BE2C (cell line): ENCODE data around the gene NACC2.
A peak's percentile ranks its signal among the peaks of the same experiment; 100 is the strongest.
"Not testable (repeated sequence)": the region's sequence is repeated elsewhere in the genome, so short reads cannot be mapped to it uniquely, and the experiment has no call there.

Source experiments
- DNase-seq: peaks from one replicate; pipeline ENCODE4 v3.0.0-alpha.2; 2020
- H3K27me3 ChIP-seq: fragments of 250-450 bp; sonication (Bioruptor Pico); 2 replicates; pipeline ENCODE4 v1.5.1; 2020; ENCODE audit warnings: mild to moderate bottlenecking
- H3K36me3 ChIP-seq: fragments of 250-450 bp; sonication (Bioruptor Pico); 2 replicates; pipeline ENCODE4 v1.5.1; 2020; ENCODE audit warnings: mild to moderate bottlenecking
- H3K4me1 ChIP-seq: fragments of 250-450 bp; sonication (Bioruptor Pico); 2 replicates; pipeline ENCODE4 v1.5.1; 2020
- H3K4me3 ChIP-seq: 2 replicates; pipeline ENCODE4 v1.5.1; 2011; ENCODE audit warnings: low read depth, low read length
- H3K9me3 ChIP-seq: fragments of 250-450 bp; sonication (Bioruptor Pico); 2 replicates; pipeline ENCODE4 v1.5.1; 2020
- TF ChIP-seq, protein P1 (sequence below): IDR thresholded peaks from 2 replicates; pipeline ENCODE4 v1.5.1; 2012; ENCODE audit warnings: mild to moderate bottlenecking, low read depth, low read length

NACC2 gene

GRCh38 chr9:136062657-136063439, 32.2 kb downstream of the NACC2 start:
- TF ChIP-seq, protein P1, sequence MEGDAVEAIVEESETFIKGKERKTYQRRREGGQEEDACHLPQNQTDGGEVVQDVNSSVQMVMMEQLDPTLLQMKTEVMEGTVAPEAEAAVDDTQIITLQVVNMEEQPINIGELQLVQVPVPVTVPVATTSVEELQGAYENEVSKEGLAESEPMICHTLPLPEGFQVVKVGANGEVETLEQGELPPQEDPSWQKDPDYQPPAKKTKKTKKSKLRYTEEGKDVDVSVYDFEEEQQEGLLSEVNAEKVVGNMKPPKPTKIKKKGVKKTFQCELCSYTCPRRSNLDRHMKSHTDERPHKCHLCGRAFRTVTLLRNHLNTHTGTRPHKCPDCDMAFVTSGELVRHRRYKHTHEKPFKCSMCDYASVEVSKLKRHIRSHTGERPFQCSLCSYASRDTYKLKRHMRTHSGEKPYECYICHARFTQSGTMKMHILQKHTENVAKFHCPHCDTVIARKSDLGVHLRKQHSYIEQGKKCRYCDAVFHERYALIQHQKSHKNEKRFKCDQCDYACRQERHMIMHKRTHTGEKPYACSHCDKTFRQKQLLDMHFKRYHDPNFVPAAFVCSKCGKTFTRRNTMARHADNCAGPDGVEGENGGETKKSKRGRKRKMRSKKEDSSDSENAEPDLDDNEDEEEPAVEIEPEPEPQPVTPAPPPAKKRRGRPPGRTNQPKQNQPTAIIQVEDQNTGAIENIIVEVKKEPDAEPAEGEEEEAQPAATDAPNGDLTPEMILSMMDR, result no peak
- Histone ChIP-seq H3K4me1 (peaks cover 7% of the 10 kb centered on the region), H3K4me3 (no peak overlapping the region), H3K36me3 (no peaks in the 10 kb centered on the region), H3K27me3 (no peaks in the 10 kb centered on the region), H3K9me3 (peaks cover 2% of the 10 kb centered on the region; the same call in 1 of the 2 replicates)
- no peak for DNase-seq

DNA sequence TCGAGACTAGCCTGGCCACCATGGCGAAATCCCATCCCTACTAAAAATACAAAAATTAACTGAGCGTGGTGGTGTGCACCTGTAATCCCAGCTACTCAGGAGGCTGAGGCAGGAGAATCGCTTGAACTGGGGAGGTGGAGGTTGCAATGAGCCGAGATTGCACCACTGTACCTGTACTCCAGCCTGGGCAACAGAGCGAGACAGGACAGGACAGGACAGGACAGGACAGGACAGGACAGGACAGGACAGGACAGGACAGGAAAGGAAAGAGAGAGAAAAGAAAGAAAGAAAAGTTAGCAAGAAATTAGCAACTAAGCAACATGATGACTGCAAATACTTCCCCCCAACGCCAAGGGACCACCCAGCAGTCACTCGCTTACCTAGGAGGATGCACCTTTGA, 33.2 kb downstream of the NACC2 start:
- not testable (repeated sequence) for H3K27me3 ChIP-seq, H3K9me3 ChIP-seq, H3K4me1 ChIP-seq, DNase-seq, H3K4me3 ChIP-seq, H3K36me3 ChIP-seq

DNA sequence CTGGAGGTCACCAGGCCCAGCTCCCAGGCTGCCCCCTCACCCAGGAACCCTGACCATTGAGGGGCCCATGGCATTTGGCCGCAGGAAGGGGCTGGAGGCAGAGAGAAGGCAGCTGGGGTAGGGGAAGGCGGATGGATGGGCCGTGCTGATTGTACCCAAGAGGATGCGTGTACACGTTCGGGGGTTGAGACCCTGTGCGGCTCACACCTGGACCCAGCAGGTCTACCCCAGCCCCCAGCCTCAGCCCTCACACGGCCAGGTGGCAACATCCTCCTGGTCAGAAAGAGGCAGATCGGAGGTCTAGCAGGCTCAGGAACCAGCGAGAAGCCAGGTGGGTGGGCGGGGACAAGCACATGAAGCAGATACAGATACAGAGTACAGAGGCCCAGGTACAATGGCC, 33.7 kb downstream of the NACC2 start:
- no peak overlapping the region for H3K4me3 ChIP-seq
- H3K36me3 ChIP-seq, result no peaks in the 10 kb centered on the region
- no peaks in the 10 kb centered on the region for H3K9me3 ChIP-seq
- H3K4me1 ChIP-seq, result peaks cover 7% of the 10 kb centered on the region
- peak; percentile 6 for DNase-seq
- TF ChIP-seq, protein P1, result no peak
- H3K27me3 ChIP-seq, result no peaks in the 10 kb centered on the region

DNA sequence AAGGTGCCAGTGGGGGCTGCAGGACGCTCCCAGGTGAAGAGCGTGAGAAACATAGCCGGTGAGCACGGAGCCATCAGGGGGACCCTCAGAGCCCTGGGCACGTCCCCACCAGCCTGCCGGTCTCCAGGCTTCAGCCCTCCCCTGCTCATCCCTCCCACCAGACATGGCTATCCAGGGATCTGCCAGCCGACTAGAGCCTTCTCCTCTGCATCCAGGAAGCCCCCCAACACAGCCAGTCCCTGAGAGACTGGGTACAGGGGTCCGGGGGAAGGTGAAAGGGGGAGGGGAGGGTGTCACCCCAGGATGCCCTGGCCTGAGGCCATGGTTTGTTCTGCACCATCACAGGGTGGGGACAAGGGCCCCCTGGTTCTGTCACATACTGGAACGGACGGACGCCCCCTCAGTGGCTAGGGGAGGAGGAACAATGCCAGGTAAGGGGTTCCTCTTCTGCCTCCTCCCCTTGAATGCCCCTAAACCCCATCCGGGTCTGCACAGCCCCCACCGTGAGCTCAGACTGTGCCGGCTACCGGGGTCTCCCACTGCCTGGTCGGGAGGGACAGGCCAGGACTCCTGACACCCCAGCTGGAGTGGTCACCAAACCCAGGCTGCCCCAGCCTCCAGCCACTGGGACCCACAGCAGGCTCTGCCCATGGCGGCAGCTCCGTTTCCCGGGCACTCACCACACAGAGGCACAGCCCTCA, 34.3 kb downstream of the NACC2 start:
- TF ChIP-seq, protein P1, result no peak
- Histone ChIP-seq H3K9me3 (no peaks in the 10 kb centered on the region), H3K36me3 (no peaks in the 10 kb centered on the region), H3K4me3 (no peak overlapping the region), H3K4me1 (peaks cover 7% of the 10 kb centered on the region), H3K27me3 (no peaks in the 10 kb centered on the region)
- no peak for DNase-seq

DNA sequence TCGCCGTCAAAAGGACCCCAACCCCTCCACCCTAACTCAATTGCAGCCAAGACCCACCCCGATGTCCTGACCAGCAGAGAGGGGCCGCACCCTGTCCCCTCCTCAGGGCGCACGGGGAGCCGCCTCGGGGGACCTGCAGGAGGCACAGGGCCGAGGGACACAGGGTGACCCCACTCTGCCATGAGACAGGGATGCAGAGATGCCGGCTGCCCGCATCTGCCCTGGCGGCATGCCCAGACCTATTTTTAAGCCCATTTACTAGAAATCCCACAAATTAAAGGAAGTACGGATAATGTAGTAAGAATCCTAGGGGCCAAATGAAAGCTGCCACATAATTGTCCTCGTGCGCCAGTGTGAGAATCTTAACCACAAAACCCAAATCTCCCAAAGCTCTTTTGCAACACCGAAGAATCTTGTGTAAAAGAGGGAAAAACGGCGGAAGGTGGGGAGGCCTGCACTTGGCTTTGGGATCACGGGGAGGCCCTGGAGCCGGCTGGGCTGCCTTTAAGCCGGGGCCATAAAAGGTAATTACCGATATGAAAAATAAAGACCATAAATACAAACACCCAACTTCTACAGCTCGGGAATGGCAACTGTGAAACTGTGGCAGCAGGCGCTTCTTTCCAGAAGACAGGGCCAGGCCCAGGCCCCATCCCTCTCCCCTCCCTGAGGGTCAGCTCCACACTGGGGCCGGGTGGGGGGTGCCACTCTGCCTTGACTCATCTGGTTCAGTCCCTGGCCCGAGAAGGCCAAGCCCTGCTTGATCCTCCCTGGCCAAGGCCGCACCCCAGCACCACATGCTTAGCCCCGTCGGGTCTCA, 35.0 kb downstream of the NACC2 start:
- H3K4me1 ChIP-seq, result peaks cover 7% of the 10 kb centered on the region
- H3K27me3 ChIP-seq, result no peaks in the 10 kb centered on the region
- no peak overlapping the region for H3K4me3 ChIP-seq
- no peaks in the 10 kb centered on the region for H3K9me3 ChIP-seq
- no peaks in the 10 kb centered on the region for H3K36me3 ChIP-seq
- peak; percentile 20 for DNase-seq
- TF ChIP-seq, protein P1, result no peak

DNA sequence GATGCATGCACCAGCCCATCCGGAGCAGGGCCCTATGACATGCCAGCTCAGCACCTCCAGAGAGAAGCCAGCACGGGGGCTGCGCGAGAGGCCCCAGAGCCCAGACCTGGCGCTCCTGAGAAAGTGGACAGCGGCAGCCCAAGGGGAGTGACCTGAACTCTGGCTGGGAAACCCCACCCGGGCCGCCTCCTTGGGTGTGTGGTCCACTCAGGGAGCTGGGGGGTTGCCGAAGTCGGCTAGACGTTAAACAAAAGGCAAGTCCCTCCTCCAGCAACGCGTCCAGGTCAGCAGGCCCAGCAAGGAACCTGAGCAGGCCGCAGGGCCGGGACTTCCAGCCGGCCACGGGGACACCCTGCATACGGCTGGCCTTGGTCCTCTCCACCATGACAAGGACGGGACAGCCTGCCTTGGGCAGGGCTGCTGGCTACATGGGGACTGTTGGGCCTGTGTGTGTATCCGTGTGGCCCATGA, 35.7 kb downstream of the NACC2 start:
- TF ChIP-seq, protein P1, result no peak
- H3K4me1 ChIP-seq, result peaks cover 7% of the 10 kb centered on the region

More for the DNA sequence above, 35.7 kb downstream of the NACC2 start:
- no peaks in the 10 kb centered on the region for H3K27me3 ChIP-seq
- H3K36me3 ChIP-seq, result no peaks in the 10 kb centered on the region
- no peaks in the 10 kb centered on the region for H3K9me3 ChIP-seq
- no peak overlapping the region for H3K4me3 ChIP-seq
- DNase-seq, result peak; percentile 6
